ENCODE data around the gene SSH3. TPM values are rescaled to one million over a fixed set of nuclear protein-coding genes. Genes with fewer than 3 reads are reported as not detected.

The SSH3 gene
- total and polyA plus RNA-seq, 2 of the 4 experiments (the other 2 are of a cell fraction) = 7.3 to 26.7 TPM

GRCh38 chr11:67292671-67293070 is 10.7 kb upstream of the SSH3 start:
- H3K79me1 ChIP-seq (ENCODE audit: low read depth in 1 of 2, low read length in 2 of 2) = peaks cover 20 to 58% of the 10 kb centered on the region in 2 experiments
- no peak overlapping the region for H3K23ac ChIP-seq (ENCODE audit: low read depth, low read length)
- H3K56ac ChIP-seq (ENCODE audit: extremely low read depth, insufficient read depth, low read length) = no peak overlapping the region
- no peak overlapping the region for H3K4ac ChIP-seq (ENCODE audit: low read depth, low read length)
- ChIA-PET CTCF (interaction anchor here (0.7 kb wide), 1 partner anchor 46 kb away, joined by 3 read pairs; no protein-coding TSS in a partner anchor), POLR2A (ENCODE audit: unreplicated experiment) (no interaction called here)
- no peak overlapping the region for H2BK120ac ChIP-seq (ENCODE audit: low read depth, low read length)
- peaks cover 17% of the 10 kb centered on the region; the same call in 1 of the 2 replicates for H3K9me1 ChIP-seq (ENCODE audit: insufficient read depth, low read length)
- H3K36me3 ChIP-seq (ENCODE audit: control insufficient read depth, insufficient read depth, low read length) = peaks cover 31% of the 10 kb centered on the region
- in situ Hi-C loops (cut with MboI; ENCODE audit: low sequenced_read_pairs) = no loop called here
- H4K5ac ChIP-seq (ENCODE audit: low read depth, low read length) = no peak overlapping the region
- no peak overlapping the region for H2AK5ac ChIP-seq (ENCODE audit: low read depth, low read length)
- peak; percentile 24 for DNase-seq
- H4K91ac ChIP-seq (ENCODE audit: insufficient read depth, low read depth, low read length) = no peak overlapping the region
- no peak overlapping the region for H3K18ac ChIP-seq (ENCODE audit: low read depth, low read length)
- no TSS peak for BruUV-seq (replicated peaks)
- no peak overlapping the region for H4K8ac ChIP-seq (ENCODE audit: low read depth in 2 of 2, low read length in 2 of 2)
- 0 out of 2 replicates have a peak overlapping the region, but pooled peaks have one; percentile 45 for H3K4me2 ChIP-seq (ENCODE audit: low read depth, low read length)
- no peak overlapping the region for H3K4me3 ChIP-seq (ENCODE audit: insufficient read depth, low read depth, low read length)
- no CpG with 5 or more reads among the region's 3 CpGs for WGBS, 2 experiments (ENCODE audit: extremely low coverage in 2 of 2, insufficient read length in 1 of 2)
- no peak overlapping the region for H2BK20ac ChIP-seq (ENCODE audit: low read depth, low read length)
- H3K9me3 ChIP-seq (ENCODE audit: control insufficient read depth, insufficient read depth, low read length) = peaks cover 2% of the 10 kb centered on the region; the same call in 1 of the 2 replicates
- H3K27me3 ChIP-seq (ENCODE audit: control insufficient read depth, insufficient read depth, low read length) = no peaks in the 10 kb centered on the region
- H3K27ac ChIP-seq (ENCODE audit: insufficient read depth, low read length) = no peak overlapping the region
- dilution Hi-C loops (cut with HindIII; ENCODE audit: low sequenced_read_pairs, unreplicated experiment) = no loop called here
- H2BK15ac ChIP-seq (ENCODE audit: low read depth, low read length) = no peak overlapping the region
- peak overlapping the region; percentile 66 for H2BK5ac ChIP-seq (ENCODE audit: low read depth, low read length, poor library complexity, severe bottlenecking)
- no peak overlapping the region for H2AFZ ChIP-seq (replicated peaks; ENCODE audit: low read length, poor library complexity)
- TF ChIP-seq RAD21 (IDR thresholded peaks at IDR 0.05; ENCODE audit: low read length) (no peak), RFX5 (IDR thresholded peaks at IDR 0.05; ENCODE audit: low read depth, low read length) (no peak), CEBPB (IDR thresholded peaks at IDR 0.05; ENCODE audit: low read depth, low read length) (no peak), CTCF (conservative IDR thresholded peaks at IDR 0.05; ENCODE audit: low read depth, low read length) (no peak), BHLHE40 (IDR thresholded peaks at IDR 0.05; ENCODE audit: low read depth, low read length) (no peak), ELK1 (IDR thresholded peaks at IDR 0.05; ENCODE audit: borderline replicate concordance, low read depth, low read length) (no peak), MAZ (IDR thresholded peaks at IDR 0.05; ENCODE audit: borderline replicate concordance, low read depth, low read length) (no peak), USF2 (IDR thresholded peaks at IDR 0.05; ENCODE audit: low read depth, low read length) (no peak), MAFK (IDR thresholded peaks at IDR 0.05; ENCODE audit: low read depth, low read length) (no peak), SMC3 (IDR thresholded peaks at IDR 0.05; ENCODE audit: low read depth, low read length) (no peak), RCOR1 (IDR thresholded peaks at IDR 0.05; ENCODE audit: insufficient replicate concordance, low read length) (no peak)
- H3K14ac ChIP-seq (replicated peaks; ENCODE audit: low read depth, low read length) = no peak overlapping the region
- H3K4me1 ChIP-seq (ENCODE audit: control insufficient read depth, insufficient read depth, low read length) = peaks cover 20% of the 10 kb centered on the region
- H4K20me1 ChIP-seq (ENCODE audit: insufficient read depth, low read length) = peaks cover 15% of the 10 kb centered on the region
- intact Hi-C loops (cut with micrococcal nuclease) = no loop called here
- no peak for ATAC-seq (ENCODE audit: low read depth)
- H2AK9ac ChIP-seq (replicated peaks; ENCODE audit: low read depth, low read length, poor library complexity) = no peak overlapping the region
- H3K9ac ChIP-seq (ENCODE audit: low read depth, low read length) = no peak overlapping the region
